ENCODE measurements around the gene CEP41.

Gene CEP41

GRCh38 chr7:130367836-130368746 is 72.7 kb downstream of the CEP41 start:
- no peak for TF ChIP-seq CTCF (IDR thresholded peaks at IDR 0.05; ENCODE audit: low read depth, low read length)
- DNase-seq (ENCODE audit: extremely low read depth, low read depth) = no peak

GRCh38 chr7:130367088-130367755 is 73.6 kb downstream of the CEP41 start:
- TF ChIP-seq CTCF (IDR thresholded peaks at IDR 0.05; ENCODE audit: low read depth, low read length) = no peak
- DNase-seq (ENCODE audit: extremely low read depth, low read depth) = no peak

GRCh38 chr7:130366564-130366963 is 74.3 kb downstream of the CEP41 start:
- DNase-seq (ENCODE audit: extremely low read depth, low read depth) = no peak
- TF ChIP-seq CTCF (IDR thresholded peaks at IDR 0.05; ENCODE audit: low read depth, low read length) = no peak

GRCh38 chr7:130365511-130366441 is 75.0 kb downstream of the CEP41 start:
- no peak for DNase-seq (ENCODE audit: extremely low read depth, low read depth)
- TF ChIP-seq CTCF (IDR thresholded peaks at IDR 0.05; ENCODE audit: low read depth, low read length) = no peak

GRCh38 chr7:130365088-130365487 is 75.7 kb downstream of the CEP41 start:
- no peak for TF ChIP-seq CTCF (IDR thresholded peaks at IDR 0.05; ENCODE audit: low read depth, low read length)
- DNase-seq (ENCODE audit: extremely low read depth, low read depth) = no peak

- TF ChIP-seq CTCF (IDR thresholded peaks at IDR 0.05; ENCODE audit: low read depth, low read length) = no peak
- no peak for DNase-seq (ENCODE audit: extremely low read depth, low read depth)
These were observed 76.4 kb downstream of the CEP41 start for GRCh38 chr7:130364451-130364850.
